Right lobe of liver (tissue), 6 donors: ENCODE measurements around the gene SGSM2. TPM values are rescaled to one million over a fixed set of nuclear protein-coding genes. Genes with fewer than 3 reads are reported as not detected.
"Not testable (repeated sequence)": the region's sequence is repeated elsewhere in the genome, so short reads cannot be mapped to it uniquely, and the experiment has no call there.

Experiments used
- ATAC-seq, 4 donors: fragments of 200-7000 bp; cut with Tn5 transposase; one replicate each; pipeline ENCODE4 v1.9.1; 2020; ENCODE audit warnings: mild to moderate bottlenecking in 4 of 4, moderate library complexity in 4 of 4
- DNase-seq, 3 donors: peaks; one replicate each; pipeline ENCODE4 v3.0.0-alpha.2; 2020
- H3K27ac ChIP-seq, 3 donors: fragments of 200-600 bp; one replicate each; pipeline ENCODE4 v1.8.0; 2022
- H3K27me3 ChIP-seq, 2 donors: fragments of 200-600 bp; one replicate each; pipeline ENCODE4 v1.8.0; 2022
- H3K36me3 ChIP-seq, 4 donors: fragments of 200-600 bp; sonication (generic) in 1 of 4; one replicate each; pipeline versions ENCODE4 v1.5.1 to v1.8.0; 2017 to 2022; ENCODE audit warnings: control low read depth in 1 of 4
- H3K4me1 ChIP-seq, 4 donors: fragments of 200-600 bp; sonication (generic) in 1 of 4; one replicate each; pipeline versions ENCODE4 v1.5.1 to v1.8.0; 2017 to 2022; ENCODE audit warnings: control low read depth in 1 of 4
- H3K4me3 ChIP-seq, 3 donors: fragments of 200-600 bp; one replicate each; pipeline ENCODE4 v1.8.0; 2022
- H3K9me3 ChIP-seq, 4 donors: fragments of 200-600 bp; sonication (generic) in 1 of 4; one replicate each; pipeline versions ENCODE4 v1.5.1 to v1.8.0; 2017 to 2022; ENCODE audit warnings: control low read depth in 1 of 4
- CTCF ChIP-seq, 4 donors: fragments of 200-600 bp in 3 of 4; fragments of 450-650 bp in 1 of 4; IDR thresholded peaks; one replicate each; pipeline versions ENCODE4 v1.5.1 to v1.8.0; 2016 to 2022; ENCODE audit warnings: antibody characterized with exemption in 4 of 4, mild to moderate bottlenecking in 2 of 4
- POLR2A ChIP-seq: fragments of 450-650 bp; IDR thresholded peaks from one replicate; pipeline ENCODE4 v1.6.1; 2017; ENCODE audit warnings: antibody characterized with exemption, mild to moderate bottlenecking
- WGBS: methylation state at CpG from one replicate; pipeline ENCODE4 v1.1.6; 2018; ENCODE audit warnings: low coverage, low lambda C conversion rate; ENCODE audit not compliant: insufficient coverage; ENCODE audit errors: missing lambda C conversion rate; 5-methylcytosine and 5-hydroxymethylcytosine counted together
- intact Hi-C, 2 donors: fragments of 100-400 bp; cut with DNase I; formaldehyde crosslinking; loops; one replicate each; pipeline versions ENCODE4 v1.11.2 to v1.14.1; 2022
- total RNA-seq, 6 experiments: library from RNA; depleted of rRNA in 2 of 6; stranded (reverse); fragments of >200 nt in 2 of 6; fragmentation: NEBNext Ultra II Directional in 3 of 6; extraction: Animal tissue kit (Norgen Biotek cat#: 25700) in 3 of 6; gene quantifications; one replicate each; pipeline versions ENCODE4 v1.1.0 to v1.2.4, GENCODE V29; 2016 to 2023
- donor health status: DM: no; HTN: yes; CAD: no.
- donor health status: DM: no; HTN: no; CAD: no.
- donor health status: DM: no; HTN: no; CAD: no.
- donor health status: DM: no; HTN: yes; CAD: no.
- donor health status: DM: no; HTN: yes; CAD: no.

Gene SGSM2
- total RNA-seq, 6 experiments from 2014 or later, result 6.0 to 17.2 (median 13.2) TPM

GRCh38 chr17:2312736-2313135 is 24.6 kb upstream of the SGSM2 start:
- Histone ChIP-seq H3K27ac (no peak overlapping the region), H3K27me3 (no peaks in the 10 kb centered on the region), H3K36me3 (no peaks in the 10 kb centered on the region), H3K9me3 (no peaks in the 10 kb centered on the region), H3K4me1 (peaks cover 0 to 15% (median 7%) of the 10 kb centered on the region in 4 donors), H3K4me3 (no peak overlapping the region)
- WGBS, result 84% methylated on average over 5 of the region's 5 CpGs
- TF ChIP-seq POLR2A (no peak), CTCF (IDR thresholded peaks at IDR 0.05) (no peak)
- ATAC-seq (no peak), DNase-seq (no peak)
- intact Hi-C loops, result no loop called here

GRCh38 chr17:2316916-2317205 is 20.4 kb upstream of the SGSM2 start:
- H3K4me1 ChIP-seq, H3K27ac ChIP-seq, H3K36me3 ChIP-seq, DNase-seq, intact Hi-C loops, H3K27me3 ChIP-seq, H3K9me3 ChIP-seq, ATAC-seq, H3K4me3 ChIP-seq: not testable (repeated sequence)
- 90% methylated on average over 6 of the region's 7 CpGs for WGBS

GRCh38 chr17:2317796-2318195 is 19.5 kb upstream of the SGSM2 start:
- H3K27ac ChIP-seq, result no peak overlapping the region
- no peaks in the 10 kb centered on the region for H3K4me1 ChIP-seq
- no peaks in the 10 kb centered on the region for H3K27me3 ChIP-seq
- 88% methylated on average over 3 of the region's 3 CpGs for WGBS
- intact Hi-C loops, result no loop called here
- DNase-seq (no peak), ATAC-seq (no peak)
- TF ChIP-seq CTCF (IDR thresholded peaks at IDR 0.05) (no peak), POLR2A (no peak)
- H3K4me3 ChIP-seq, result no peak overlapping the region
- H3K9me3 ChIP-seq, result no peaks in the 10 kb centered on the region
- H3K36me3 ChIP-seq, result peaks cover 0 to 4% (median under 1%) of the 10 kb centered on the region in 4 donors

GRCh38 chr17:2319051-2319450 is 18.2 kb upstream of the SGSM2 start:
- intact Hi-C loops, result no loop called here
- H3K9me3 ChIP-seq, result no peaks in the 10 kb centered on the region
- no peak overlapping the region for H3K27ac ChIP-seq
- H3K4me3 ChIP-seq, result no peak overlapping the region
- DNase-seq, result no peak
- peaks cover 3 to 16% (median 9%) of the 10 kb centered on the region in 4 donors for H3K36me3 ChIP-seq
- H3K27me3 ChIP-seq, result no peaks in the 10 kb centered on the region
- ATAC-seq, result no peak
- TF ChIP-seq CTCF (IDR thresholded peaks at IDR 0.05) (no peak), POLR2A (no peak)
- no peaks in the 10 kb centered on the region for H3K4me1 ChIP-seq

- DNase-seq (no peak), ATAC-seq (no peak)
- intact Hi-C loops, result no loop called here
- Histone ChIP-seq H3K27ac (no peak overlapping the region), H3K4me3 (no peak overlapping the region), H3K27me3 (no peaks in the 10 kb centered on the region), H3K36me3 (peaks cover 9 to 36% (median 20%) of the 10 kb centered on the region in 4 donors), H3K4me1 (no peaks in the 10 kb centered on the region), H3K9me3 (no peaks in the 10 kb centered on the region)
- no peak for TF ChIP-seq CTCF (IDR thresholded peaks at IDR 0.05)
- WGBS, result no CpG with 5 or more reads among the region's 1 CpG
Observed at GRCh38 chr17:2321399-2321798, 15.9 kb upstream of the SGSM2 start.
